GM12878 (cell line): ENCODE results near the gene CSH2.
"Not testable (repeated sequence)": the region's sequence is repeated elsewhere in the genome, so short reads cannot be mapped to it uniquely, and the experiment has no call there.

Experiments used
- GABPA ChIP-seq: IDR thresholded peaks from 2 replicates; pipeline ENCODE4 v1.6.1; 2014; ENCODE audit warnings: antibody characterized with exemption, low read depth, mild to moderate bottlenecking, inconsistent platforms
- HDAC2 ChIP-seq: fragments of 200-600 bp; sonication (generic); IDR thresholded peaks from 2 replicates; pipeline ENCODE4 v1.6.1; 2017
- MTA2 ChIP-seq: fragments of 450-650 bp; IDR thresholded peaks from 2 replicates; pipeline ENCODE4 v1.6.1; 2016; ENCODE audit warnings: low read depth, mild to moderate bottlenecking, moderate library complexity
- MTA3 ChIP-seq: IDR thresholded peaks from 2 replicates; pipeline ENCODE4 v1.6.1; 2012; ENCODE audit warnings: low read length, inconsistent platforms, borderline replicate concordance
- NR2C1 ChIP-seq: fragments of 450-650 bp; IDR thresholded peaks from 2 replicates; pipeline ENCODE4 v1.6.1; 2017; ENCODE audit warnings: antibody characterized with exemption, mild to moderate bottlenecking, moderate library complexity
- NR2F1 ChIP-seq: fragments of 450-650 bp; conservative IDR thresholded peaks from 2 replicates; pipeline ENCODE4 v1.6.1; 2017; ENCODE audit warnings: mild to moderate bottlenecking
- POLR2A ChIP-seq: IDR thresholded peaks from 2 replicates; pipeline ENCODE4 v1.6.1; 2011; ENCODE audit warnings: low read depth, mild to moderate bottlenecking, low read length
- POLR2AphosphoS5 ChIP-seq: IDR thresholded peaks from 2 replicates; pipeline ENCODE4 v1.6.1; 2011; ENCODE audit warnings: mild to moderate bottlenecking, low read length, inconsistent platforms
- SMAD5 ChIP-seq: IDR thresholded peaks from 2 replicates; pipeline ENCODE4 v1.6.1; 2016; ENCODE audit warnings: antibody characterized with exemption, low read depth
- SMARCA5 ChIP-seq: fragments of 450-650 bp; IDR thresholded peaks from 2 replicates; pipeline ENCODE4 v1.6.1; 2017; ENCODE audit warnings: mild to moderate bottlenecking
- SP1 ChIP-seq: IDR thresholded peaks from one replicate; pipeline ENCODE4 v1.6.1; 2011; ENCODE audit warnings: low read depth, low read length
- YBX1 ChIP-seq: fragments of 450-650 bp; IDR thresholded peaks from 2 replicates; pipeline ENCODE4 v1.6.1; 2016; ENCODE audit warnings: antibody characterized with exemption
- ZNF24 ChIP-seq: fragments of 450-650 bp; IDR thresholded peaks from 2 replicates; pipeline ENCODE4 v1.6.1; 2017; ENCODE audit warnings: antibody characterized with exemption, mild to moderate bottlenecking
- TF ChIP-seq, protein P1 (sequence below), 3 experiments: IDR thresholded peaks in 2 of 3; conservative IDR thresholded peaks in 1 of 3; 2 replicates each; pipeline ENCODE4 v1.5.1; 2011; ENCODE audit warnings: low read depth in 3 of 3, low read length in 3 of 3, mild to moderate bottlenecking in 3 of 3, control low read depth in 2 of 3, moderate library complexity in 2 of 3, inconsistent platforms in 1 of 3, mixed read lengths in 1 of 3; ENCODE audit not compliant: control insufficient read depth in 2 of 3, insufficient read depth in 1 of 3; ENCODE audit errors: extremely low read depth in 1 of 3

DNA sequence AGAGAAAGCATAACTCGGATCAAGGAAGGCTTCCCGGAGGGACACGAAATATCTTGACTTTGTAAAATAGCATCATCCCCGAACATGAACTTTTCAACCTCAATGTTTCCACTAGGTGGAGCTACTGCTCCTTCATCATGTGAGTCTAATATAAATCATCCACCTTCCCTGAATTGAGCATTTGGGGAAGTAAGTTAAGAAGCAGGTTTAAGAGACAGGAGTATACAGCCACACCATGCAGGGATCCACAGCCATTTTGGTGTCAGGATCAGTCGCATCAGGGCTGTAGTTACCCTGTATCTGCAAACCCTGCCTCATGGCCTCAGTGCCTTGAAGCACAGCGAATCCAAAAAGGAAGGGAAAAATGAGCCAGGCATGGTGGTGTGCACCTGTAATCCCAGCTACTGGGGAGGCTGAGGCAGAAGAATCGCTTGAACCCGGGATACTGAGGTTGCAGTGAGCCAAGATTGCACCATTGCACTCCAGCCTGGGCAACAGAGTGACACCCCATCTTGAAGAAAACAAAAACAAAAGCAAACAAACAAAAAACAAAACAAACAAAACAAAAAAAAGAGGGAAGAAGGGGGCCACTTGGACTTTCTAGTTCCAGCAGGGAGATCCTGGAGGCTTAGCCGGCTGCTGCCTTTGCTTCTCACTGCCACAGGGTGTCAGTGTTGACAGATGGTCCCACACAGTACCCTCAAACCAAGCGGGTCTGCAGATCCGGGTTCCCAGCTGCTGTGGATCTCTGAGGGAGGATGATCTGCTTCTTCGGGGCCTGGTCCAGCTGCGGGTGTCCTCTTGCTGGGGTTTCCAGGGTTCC is 15.8 kb upstream of the CSH2 start:
- not testable (repeated sequence) for TF ChIP-seq GABPA, MTA2, SMARCA5, POLR2AphosphoS5, SP1, ZNF24, NR2F1, YBX1, SMAD5, MTA3, POLR2A, HDAC2, NR2C1
- TF ChIP-seq, protein P1, sequence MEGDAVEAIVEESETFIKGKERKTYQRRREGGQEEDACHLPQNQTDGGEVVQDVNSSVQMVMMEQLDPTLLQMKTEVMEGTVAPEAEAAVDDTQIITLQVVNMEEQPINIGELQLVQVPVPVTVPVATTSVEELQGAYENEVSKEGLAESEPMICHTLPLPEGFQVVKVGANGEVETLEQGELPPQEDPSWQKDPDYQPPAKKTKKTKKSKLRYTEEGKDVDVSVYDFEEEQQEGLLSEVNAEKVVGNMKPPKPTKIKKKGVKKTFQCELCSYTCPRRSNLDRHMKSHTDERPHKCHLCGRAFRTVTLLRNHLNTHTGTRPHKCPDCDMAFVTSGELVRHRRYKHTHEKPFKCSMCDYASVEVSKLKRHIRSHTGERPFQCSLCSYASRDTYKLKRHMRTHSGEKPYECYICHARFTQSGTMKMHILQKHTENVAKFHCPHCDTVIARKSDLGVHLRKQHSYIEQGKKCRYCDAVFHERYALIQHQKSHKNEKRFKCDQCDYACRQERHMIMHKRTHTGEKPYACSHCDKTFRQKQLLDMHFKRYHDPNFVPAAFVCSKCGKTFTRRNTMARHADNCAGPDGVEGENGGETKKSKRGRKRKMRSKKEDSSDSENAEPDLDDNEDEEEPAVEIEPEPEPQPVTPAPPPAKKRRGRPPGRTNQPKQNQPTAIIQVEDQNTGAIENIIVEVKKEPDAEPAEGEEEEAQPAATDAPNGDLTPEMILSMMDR (IDR thresholded peaks at IDR 0.05 in 2 of 3, conservative IDR thresholded peaks at IDR 0.05 in 1 of 3; ENCODE audit: control insufficient read depth in 2 of 3, extremely low read depth in 1 of 3, insufficient read depth in 1 of 3, low read depth in 3 of 3, low read length in 3 of 3) = peak; percentile 28 to 41 (median 31); a peak in 3 of 6 replicates
